Measurements from ENCODE around the gene LY6G6D. TPM values are rescaled to one million over a fixed set of nuclear protein-coding genes. Genes with fewer than 3 reads are reported as not detected.

The LY6G6D gene
- total RNA-seq, 1 experiment from 2014 or later: not detected

- Histone ChIP-seq H3K4me1 (ENCODE audit: insufficient read depth, low read length) (0 out of 2 replicates have a peak, but pooled peaks cover 3% of the 10 kb centered on the region), H2AFZ (ENCODE audit: low read length) (no peak overlapping the region), H3K9ac (ENCODE audit: low read length) (no peak overlapping the region), H3K4me2 (ENCODE audit: low read length) (no peak overlapping the region), H4K20me1 (ENCODE audit: low read length) (no peaks in the 10 kb centered on the region), H3K27ac (ENCODE audit: low read length) (no peak overlapping the region), H3K4me3 (ENCODE audit: low read length) (no peak overlapping the region), H3K9me3 (ENCODE audit: low read length) (no peaks in the 10 kb centered on the region), H3K79me2 (ENCODE audit: low read length) (no peaks in the 10 kb centered on the region), H3F3A (ENCODE audit: low read length, unreplicated experiment) (no peaks in the 10 kb centered on the region), H3K36me3 (ENCODE audit: low read depth, low read length) (peaks cover 7% of the 10 kb centered on the region; the same call in 1 of the 2 replicates), H3K9me2 (replicated peaks; ENCODE audit: low read length) (no peaks in the 10 kb centered on the region), H3K27me3 (ENCODE audit: low read length) (no peaks in the 10 kb centered on the region)
- BruUV-seq (replicated peaks): no TSS peak
- no peak for TF ChIP-seq CTCF (conservative IDR thresholded peaks at IDR 0.05; ENCODE audit: low read depth, low read length)
- TF ChIP-seq EZH2phosphoT487 (IDR thresholded peaks at IDR 0.05; ENCODE audit: borderline replicate concordance, low read length): no peak
- TF ChIP-seq EZH2 (IDR thresholded peaks at IDR 0.05; ENCODE audit: low read length, unreplicated experiment): no peak
- DNase-seq (no peak), ATAC-seq (no peak)
- CTCF ChIA-PET: no interaction called here
- POLR2A ChIA-PET (ENCODE audit: unreplicated experiment): no interaction called here
- intact Hi-C loops (cut with micrococcal nuclease): no loop called here
Observed at GRCh38 chr6:31693535-31693934, 21.6 kb upstream of the LY6G6D start.

- intact Hi-C loops (cut with micrococcal nuclease): no loop called here
- H3K9me3 ChIP-seq (ENCODE audit: low read length): no peaks in the 10 kb centered on the region
- BruUV-seq (replicated peaks): no TSS peak
- no peaks in the 10 kb centered on the region for H3K27me3 ChIP-seq (ENCODE audit: low read length)
- no peak overlapping the region for H3K9ac ChIP-seq (ENCODE audit: low read length)
- peaks cover 3% of the 10 kb centered on the region; the same call in 1 of the 2 replicates for H3K36me3 ChIP-seq (ENCODE audit: low read depth, low read length)
- ATAC-seq (peak; percentile 25; the same call in 1 of the 2 replicates), DNase-seq (no peak)
- H3K4me3 ChIP-seq (ENCODE audit: low read length): no peak overlapping the region
- peaks cover 20% of the 10 kb centered on the region for H3K79me2 ChIP-seq (ENCODE audit: low read length)
- H4K20me1 ChIP-seq (ENCODE audit: low read length): no peaks in the 10 kb centered on the region
- no peak for TF ChIP-seq EZH2 (IDR thresholded peaks at IDR 0.05; ENCODE audit: low read length, unreplicated experiment)
- no peak for TF ChIP-seq CTCF (conservative IDR thresholded peaks at IDR 0.05; ENCODE audit: low read depth, low read length)
- no peak for TF ChIP-seq EZH2phosphoT487 (IDR thresholded peaks at IDR 0.05; ENCODE audit: borderline replicate concordance, low read length)
- peaks cover 10% of the 10 kb centered on the region for H3K4me1 ChIP-seq (ENCODE audit: insufficient read depth, low read length)
- H3F3A ChIP-seq (ENCODE audit: low read length, unreplicated experiment): no peaks in the 10 kb centered on the region
- ChIA-PET POLR2A (ENCODE audit: unreplicated experiment) (no interaction called here), CTCF (interaction anchor here (0.6 kb wide), 1 partner anchor 1268 kb away, joined by 3 read pairs; no protein-coding TSS in a partner anchor)
- no peak overlapping the region for H3K4me2 ChIP-seq (ENCODE audit: low read length)
- H2AFZ ChIP-seq (ENCODE audit: low read length): no peak overlapping the region
- H3K9me2 ChIP-seq (replicated peaks; ENCODE audit: low read length): no peaks in the 10 kb centered on the region
- no peak overlapping the region for H3K27ac ChIP-seq (ENCODE audit: low read length)
Observed at GRCh38 chr6:31697555-31697954, 17.6 kb upstream of the LY6G6D start.

DNA sequence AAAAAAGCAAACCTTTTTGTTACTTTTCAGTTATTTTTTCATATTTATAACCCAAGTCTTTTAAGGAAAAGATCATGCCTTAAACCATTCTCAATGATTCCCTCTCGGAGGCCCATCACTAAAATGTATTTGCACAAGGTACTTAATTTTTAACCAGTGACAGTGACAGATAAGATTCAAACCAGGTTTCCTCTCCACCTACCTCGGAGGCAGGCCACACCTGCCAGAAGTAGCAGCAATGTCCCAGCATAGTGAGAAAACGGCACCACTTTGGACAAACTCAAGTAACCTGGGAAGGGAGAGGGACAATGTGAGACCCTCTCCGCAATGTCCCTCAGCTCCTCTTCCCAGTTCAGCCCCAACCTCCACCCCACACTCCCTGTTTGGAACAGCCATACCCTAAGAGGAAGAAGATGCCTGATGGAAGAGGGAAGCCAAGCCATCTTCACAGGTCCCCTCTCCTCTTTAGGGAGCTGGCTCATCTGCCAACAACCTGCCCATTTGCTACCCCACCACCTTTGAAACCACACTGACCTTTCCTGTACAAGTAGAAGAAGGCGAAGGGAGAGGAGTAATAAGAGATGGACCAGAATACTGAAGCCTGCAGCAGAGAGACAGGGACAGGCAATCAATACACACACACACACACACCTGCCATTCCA lies 14.3 kb upstream of the LY6G6D start:
- Histone ChIP-seq H3K27me3 (ENCODE audit: low read length) (no peaks in the 10 kb centered on the region), H3K9me3 (ENCODE audit: low read length) (no peaks in the 10 kb centered on the region), H4K20me1 (ENCODE audit: low read length) (no peaks in the 10 kb centered on the region), H3K4me2 (ENCODE audit: low read length) (peak overlapping the region; percentile 95; the same call in 1 of the 2 replicates), H2AFZ (ENCODE audit: low read length) (no peak overlapping the region), H3K9me2 (replicated peaks; ENCODE audit: low read length) (no peaks in the 10 kb centered on the region), H3F3A (ENCODE audit: low read length, unreplicated experiment) (no peaks in the 10 kb centered on the region), H3K36me3 (ENCODE audit: low read depth, low read length) (peaks cover 3% of the 10 kb centered on the region; the same call in 1 of the 2 replicates), H3K4me1 (ENCODE audit: insufficient read depth, low read length) (peaks cover 10% of the 10 kb centered on the region), H3K27ac (ENCODE audit: low read length) (no peak overlapping the region), H3K4me3 (ENCODE audit: low read length) (peak overlapping the region; percentile 85; the same call in 1 of the 2 replicates), H3K9ac (ENCODE audit: low read length) (no peak overlapping the region), H3K79me2 (ENCODE audit: low read length) (peaks cover 25% of the 10 kb centered on the region)
- POLR2A ChIA-PET (ENCODE audit: unreplicated experiment): interaction anchor here (0.6 kb wide), 1 partner anchor 1090 kb away, joined by 5 read pairs; no protein-coding TSS in a partner anchor
- ATAC-seq (no peak), DNase-seq (no peak)
- TF ChIP-seq EZH2phosphoT487 (IDR thresholded peaks at IDR 0.05; ENCODE audit: borderline replicate concordance, low read length): no peak
- TF ChIP-seq CTCF (conservative IDR thresholded peaks at IDR 0.05; ENCODE audit: low read depth, low read length): no peak
- TF ChIP-seq EZH2 (IDR thresholded peaks at IDR 0.05; ENCODE audit: low read length, unreplicated experiment): no peak
- CTCF ChIA-PET: no interaction called here
- BruUV-seq (replicated peaks): no TSS peak
- intact Hi-C loops (cut with micrococcal nuclease): no loop called here

Measured in PC-3 (cell line).